Measurements from ENCODE around the gene NEU2. TPM values are rescaled to one million over a fixed set of nuclear protein-coding genes. Genes with fewer than 3 reads are reported as not detected.

NEU2 gene
- total RNA-seq, 4 donors from 2014 or later = not detected

- intact Hi-C loops (cut with DNase I; ENCODE audit: low total_unique reads) = no loop called here
- ATAC-seq (no peak), DNase-seq (no peak)
- Histone ChIP-seq H3K36me3 (no peaks in the 10 kb centered on the region), H3K9me3 (no peaks in the 10 kb centered on the region), H3K27me3 (no peaks in the 10 kb centered on the region), H3K27ac (no peak overlapping the region), H3K4me3 (no peak overlapping the region), H3K4me1 (no peaks in the 10 kb centered on the region)
- no peak for TF ChIP-seq POLR2A (IDR thresholded peaks at IDR 0.05)
- TF ChIP-seq CTCF (IDR thresholded peaks at IDR 0.05 in 4 of 5, conservative IDR thresholded peaks at IDR 0.05 in 1 of 5) = no peak
- in situ Hi-C loops (cut with MboI; ENCODE audit: low sequenced_read_pairs in 4 of 4) = loop anchor here in 1 of 4 donors (25.0 kb wide), 1 partner anchor 428 kb away; no protein-coding TSS in a partner anchor
These were observed 8.1 kb downstream of the NEU2 start for GRCh38 chr2:233040571-233040970.

DNA sequence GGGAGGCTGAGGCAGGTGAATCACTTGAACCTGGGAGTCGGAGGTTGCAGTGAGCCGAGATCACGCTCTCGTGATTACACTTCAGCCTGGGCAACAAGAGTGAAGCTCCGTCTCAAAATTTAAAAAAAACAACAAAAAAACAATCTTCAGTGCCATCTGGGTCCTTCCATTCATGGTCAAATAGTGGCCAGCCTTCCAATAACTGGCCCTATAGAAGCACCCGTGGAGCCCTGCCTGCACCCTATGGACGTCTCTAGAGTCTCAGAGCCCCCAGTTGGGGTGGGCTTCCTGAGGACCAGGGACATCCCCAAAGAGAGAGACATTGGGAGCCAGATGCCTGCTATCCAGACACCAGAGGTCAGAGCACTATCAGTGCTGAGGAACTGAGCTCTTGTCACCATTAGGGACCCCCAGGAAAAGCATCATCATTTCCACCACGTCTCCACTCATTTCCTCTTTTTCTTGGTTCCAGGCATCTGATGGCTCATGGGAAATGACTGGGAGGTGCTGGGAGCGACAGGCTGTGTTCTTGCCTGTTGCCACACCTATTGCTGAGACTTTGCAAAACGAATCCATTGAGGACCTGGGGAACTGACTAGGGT, 9.4 kb downstream of the NEU2 start:
- Histone ChIP-seq H3K36me3 (no peaks in the 10 kb centered on the region), H3K27ac (no peak overlapping the region), H3K9me3 (no peaks in the 10 kb centered on the region), H3K27me3 (no peaks in the 10 kb centered on the region), H3K4me1 (no peaks in the 10 kb centered on the region), H3K4me3 (no peak overlapping the region)
- TF ChIP-seq CTCF (IDR thresholded peaks at IDR 0.05 in 4 of 5, conservative IDR thresholded peaks at IDR 0.05 in 1 of 5) = no peak
- TF ChIP-seq POLR2A (IDR thresholded peaks at IDR 0.05) = no peak
- DNase-seq (no peak), ATAC-seq (no peak)
- intact Hi-C loops (cut with DNase I; ENCODE audit: low total_unique reads) (no loop called here), in situ Hi-C loops (cut with MboI; ENCODE audit: low sequenced_read_pairs in 4 of 4) (loop anchor here in 1 of 4 donors (25.0 kb wide), 1 partner anchor 430 kb away; no protein-coding TSS in a partner anchor)

GRCh38 chr2:233042549-233042948, 10.1 kb downstream of the NEU2 start:
- Histone ChIP-seq H3K4me1 (no peaks in the 10 kb centered on the region), H3K9me3 (no peaks in the 10 kb centered on the region), H3K36me3 (no peaks in the 10 kb centered on the region), H3K27me3 (no peaks in the 10 kb centered on the region), H3K4me3 (no peak overlapping the region), H3K27ac (no peak overlapping the region)
- intact Hi-C loops (cut with DNase I; ENCODE audit: low total_unique reads) = no loop called here
- ATAC-seq (no peak), DNase-seq (no peak)
- TF ChIP-seq CTCF (IDR thresholded peaks at IDR 0.05 in 4 of 5, conservative IDR thresholded peaks at IDR 0.05 in 1 of 5) = no peak
- no peak for TF ChIP-seq POLR2A (IDR thresholded peaks at IDR 0.05)
- in situ Hi-C loops (cut with MboI; ENCODE audit: low sequenced_read_pairs in 4 of 4) = loop anchor here in 1 of 4 donors (25.0 kb wide), 1 partner anchor 430 kb away; no protein-coding TSS in a partner anchor

GRCh38 chr2:233044974-233045605, 12.6 kb downstream of the NEU2 start:
- no peak for DNase-seq
- H3K9me3 ChIP-seq = no peaks in the 10 kb centered on the region
- intact Hi-C loops (cut with DNase I; ENCODE audit: low total_unique reads) (no loop called here), in situ Hi-C loops (cut with MboI; ENCODE audit: low sequenced_read_pairs in 4 of 4) (loop anchor here in 1 of 4 donors (25.0 kb wide), 1 partner anchor 433 kb away; no protein-coding TSS in a partner anchor)
- H3K4me3 ChIP-seq = no peak overlapping the region
- no peak for ATAC-seq
- TF ChIP-seq POLR2A (IDR thresholded peaks at IDR 0.05) = no peak
- no peak for TF ChIP-seq CTCF (IDR thresholded peaks at IDR 0.05 in 4 of 5, conservative IDR thresholded peaks at IDR 0.05 in 1 of 5)
- no peaks in the 10 kb centered on the region for H3K27me3 ChIP-seq
- no peaks in the 10 kb centered on the region for H3K36me3 ChIP-seq
- no peaks in the 10 kb centered on the region for H3K4me1 ChIP-seq
- no peak overlapping the region for H3K27ac ChIP-seq
